Activated naive CD8-positive, alpha-beta T cell treated with anti-CD3 and anti-CD28 coated beads for 36 hours (primary cell): ENCODE data around the gene TECTA. TPM values are rescaled to one million over a fixed set of nuclear protein-coding genes. Genes with fewer than 3 reads are reported as not detected.
"Not testable (repeated sequence)": the region's sequence is repeated elsewhere in the genome, so short reads cannot be mapped to it uniquely, and the experiment has no call there.

Experiments
- DNase-seq: peaks from one replicate; pipeline ENCODE4 v3.0.0; 2021
- H3K27ac Mint-ChIP-seq: one replicate; pipeline ENCODE4 v1.8.0; 2022; ENCODE audit warnings: mild to moderate bottlenecking, moderate library complexity, mixed read lengths
- H3K27me3 Mint-ChIP-seq: one replicate; pipeline ENCODE4 v1.8.0; 2022; ENCODE audit warnings: mild to moderate bottlenecking, mixed read lengths
- H3K36me3 Mint-ChIP-seq: one replicate; pipeline ENCODE4 v1.8.0; 2021; ENCODE audit warnings: mild to moderate bottlenecking, mixed read lengths
- H3K4me1 Mint-ChIP-seq: one replicate; pipeline ENCODE4 v1.8.0; 2021; ENCODE audit warnings: mixed read lengths
- H3K4me3 Mint-ChIP-seq: one replicate; pipeline ENCODE4 v1.8.0; 2022; ENCODE audit warnings: mild to moderate bottlenecking, moderate library complexity, mixed read lengths
- H3K9me3 Mint-ChIP-seq: one replicate; pipeline ENCODE4 v1.8.0; 2022; ENCODE audit warnings: mixed read lengths
- total RNA-seq, 2 experiments: library from RNA; stranded (reverse); gene quantifications; one replicate each; pipeline ENCODE4 v1.2.3, GENCODE V29; 2021

Gene TECTA
- total RNA-seq, 2 experiments from 2014 or later: 0.31 to 0.40 TPM

- Mint-ChIP-seq H3K27me3 (peaks cover 38% of the 10 kb centered on the region), H3K4me3 (no peak overlapping the region), H3K4me1 (no peaks in the 10 kb centered on the region), H3K9me3 (no peaks in the 10 kb centered on the region), H3K36me3 (no peaks in the 10 kb centered on the region), H3K27ac (no peak overlapping the region)
- DNase-seq: no peak
These were observed 111.7 kb downstream of the TECTA start for GRCh38 chr11:121212536-121213361.

GRCh38 chr11:121213362-121213893, 112.4 kb downstream of the TECTA start:
- Mint-ChIP-seq H3K27me3 (peaks cover 36% of the 10 kb centered on the region), H3K4me3 (no peak overlapping the region), H3K36me3 (no peaks in the 10 kb centered on the region), H3K27ac (no peak overlapping the region), H3K9me3 (no peaks in the 10 kb centered on the region), H3K4me1 (no peaks in the 10 kb centered on the region)
- no peak for DNase-seq

- H3K4me3 Mint-ChIP-seq: no peak overlapping the region
- H3K36me3 Mint-ChIP-seq: no peaks in the 10 kb centered on the region
- H3K27ac Mint-ChIP-seq: no peak overlapping the region
- H3K4me1 Mint-ChIP-seq: no peaks in the 10 kb centered on the region
- no peaks in the 10 kb centered on the region for H3K9me3 Mint-ChIP-seq
- no peak for DNase-seq
- peaks cover 31% of the 10 kb centered on the region for H3K27me3 Mint-ChIP-seq
These were observed 113.8 kb downstream of the TECTA start for GRCh38 chr11:121214861-121215260.

GRCh38 chr11:121221496-121222200, 120.6 kb downstream of the TECTA start:
- Mint-ChIP-seq H3K27ac (no peak overlapping the region), H3K9me3 (no peaks in the 10 kb centered on the region), H3K36me3 (no peaks in the 10 kb centered on the region), H3K27me3 (peaks cover 11% of the 10 kb centered on the region), H3K4me3 (no peak overlapping the region), H3K4me1 (no peaks in the 10 kb centered on the region)
- DNase-seq: no peak

- Mint-ChIP-seq H3K27me3 (peaks cover 14% of the 10 kb centered on the region), H3K4me1 (no peaks in the 10 kb centered on the region), H3K36me3 (no peaks in the 10 kb centered on the region), H3K27ac (no peak overlapping the region), H3K4me3 (no peak overlapping the region), H3K9me3 (no peaks in the 10 kb centered on the region)
- no peak for DNase-seq
These were observed 122.1 kb downstream of the TECTA start for GRCh38 chr11:121223161-121223560.

- H3K36me3 Mint-ChIP-seq: no peaks in the 10 kb centered on the region
- peaks cover 22% of the 10 kb centered on the region for H3K27me3 Mint-ChIP-seq
- DNase-seq: no peak
- no peaks in the 10 kb centered on the region for H3K9me3 Mint-ChIP-seq
- H3K4me1 Mint-ChIP-seq: no peaks in the 10 kb centered on the region
- no peak overlapping the region for H3K27ac Mint-ChIP-seq
- H3K4me3 Mint-ChIP-seq: no peak overlapping the region
These were observed 124.3 kb downstream of the TECTA start for GRCh38 chr11:121225382-121225781.

GRCh38 chr11:121226415-121227263, 125.6 kb downstream of the TECTA start:
- no peaks in the 10 kb centered on the region for H3K36me3 Mint-ChIP-seq
- peaks cover 28% of the 10 kb centered on the region for H3K27me3 Mint-ChIP-seq
- H3K27ac Mint-ChIP-seq: no peak overlapping the region
- H3K9me3 Mint-ChIP-seq: no peaks in the 10 kb centered on the region
- DNase-seq: no peak
- H3K4me1 Mint-ChIP-seq: no peaks in the 10 kb centered on the region
- no peak overlapping the region for H3K4me3 Mint-ChIP-seq

GRCh38 chr11:121228851-121229250, 127.8 kb downstream of the TECTA start:
- Mint-ChIP-seq H3K27me3 (peaks cover 28% of the 10 kb centered on the region), H3K9me3 (no peaks in the 10 kb centered on the region), H3K36me3 (no peaks in the 10 kb centered on the region), H3K4me3 (no peak overlapping the region), H3K4me1 (no peaks in the 10 kb centered on the region), H3K27ac (no peak overlapping the region)
- no peak for DNase-seq

- DNase-seq: no peak
- Mint-ChIP-seq H3K27ac (no peak overlapping the region), H3K4me3 (no peak overlapping the region), H3K27me3 (peaks cover 32% of the 10 kb centered on the region), H3K4me1 (no peaks in the 10 kb centered on the region), H3K36me3 (no peaks in the 10 kb centered on the region), H3K9me3 (no peaks in the 10 kb centered on the region)
These were observed 128.6 kb downstream of the TECTA start for GRCh38 chr11:121229495-121230215.

- H3K27ac Mint-ChIP-seq: no peak overlapping the region
- H3K4me1 Mint-ChIP-seq: peaks cover 8% of the 10 kb centered on the region
- no peaks in the 10 kb centered on the region for H3K36me3 Mint-ChIP-seq
- H3K4me3 Mint-ChIP-seq: no peak overlapping the region
- H3K9me3 Mint-ChIP-seq: no peaks in the 10 kb centered on the region
- no peak for DNase-seq
- peaks cover 29% of the 10 kb centered on the region for H3K27me3 Mint-ChIP-seq
These were observed 130.7 kb downstream of the TECTA start for GRCh38 chr11:121231576-121232278.

GRCh38 chr11:121235057-121235456, 134.0 kb downstream of the TECTA start:
- DNase-seq: no peak
- Mint-ChIP-seq H3K27me3 (peaks cover 27% of the 10 kb centered on the region), H3K4me1 (peaks cover 13% of the 10 kb centered on the region), H3K36me3 (no peaks in the 10 kb centered on the region), H3K4me3 (no peak overlapping the region), H3K9me3 (no peaks in the 10 kb centered on the region), H3K27ac (no peak overlapping the region)

GRCh38 chr11:121236115-121237001, 135.3 kb downstream of the TECTA start:
- no peak for DNase-seq
- Mint-ChIP-seq H3K27ac (no peak overlapping the region), H3K4me1 (peaks cover 13% of the 10 kb centered on the region), H3K36me3 (no peaks in the 10 kb centered on the region), H3K4me3 (no peak overlapping the region), H3K9me3 (no peaks in the 10 kb centered on the region), H3K27me3 (peaks cover 18% of the 10 kb centered on the region)

GRCh38 chr11:121237247-121237646, 136.2 kb downstream of the TECTA start:
- not testable (repeated sequence) for H3K9me3 Mint-ChIP-seq, H3K27ac Mint-ChIP-seq, DNase-seq, H3K4me3 Mint-ChIP-seq, H3K36me3 Mint-ChIP-seq
- H3K27me3 Mint-ChIP-seq: peaks cover 18% of the 10 kb centered on the region
- H3K4me1 Mint-ChIP-seq: peaks cover 13% of the 10 kb centered on the region
